HG03432 (cell line): Measurements from ENCODE around the gene SYNRG.
"Not testable (repeated sequence)": the region's sequence is repeated elsewhere in the genome, so short reads cannot be mapped to it uniquely, and the experiment has no call there.

ENCODE experiments used
- ATAC-seq: cut with Tn5 transposase; IDR thresholded peaks from one replicate; pipeline ENCODE4 v1.9.1; 2021; ENCODE audit warnings: mild to moderate bottlenecking, moderate library complexity; ENCODE audit not compliant: unreplicated experiment

SYNRG gene

GRCh38 chr17:37609170-37610040, at the start of gene SYNRG:
TSS of gene SYNRG (minus strand) at chr17:37609418. CDS start at chr17:37609355, 63 bp downstream.
- peak; percentile 85 for ATAC-seq

- no peak for ATAC-seq
Observed at GRCh38 chr17:37657202-37657601, 48.0 kb upstream of the SYNRG start.

GRCh38 chr17:37651849-37652248, 42.6 kb upstream of the SYNRG start:
- ATAC-seq = no peak

GRCh38 chr17:37650419-37651003, 41.3 kb upstream of the SYNRG start:
- ATAC-seq = no peak

GRCh38 chr17:37648555-37648954, 39.3 kb upstream of the SYNRG start:
- ATAC-seq = no peak

GRCh38 chr17:37647856-37648255, 38.6 kb upstream of the SYNRG start:
- ATAC-seq = no peak

GRCh38 chr17:37643869-37644268, 34.7 kb upstream of the SYNRG start:
- no peak for ATAC-seq

- peak; percentile 84 for ATAC-seq
Observed at GRCh38 chr17:37643118-37643766, 34.0 kb upstream of the SYNRG start, which contains the start of gene DDX52. TSS of gene DDX52 (minus strand) at chr17:37643446. CDS start at chr17:37643420, 26 bp downstream.

- ATAC-seq = no peak
Observed at GRCh38 chr17:37642681-37643080, 33.5 kb upstream of the SYNRG start.

- ATAC-seq = no peak
Observed at GRCh38 chr17:37640015-37640414, 30.8 kb upstream of the SYNRG start.

GRCh38 chr17:37637956-37638355, 28.7 kb upstream of the SYNRG start:
- ATAC-seq = no peak

GRCh38 chr17:37616430-37616829, 7.2 kb upstream of the SYNRG start:
- not testable (repeated sequence) for ATAC-seq

GRCh38 chr17:37614823-37615222, 5.6 kb upstream of the SYNRG start:
- no peak for ATAC-seq

GRCh38 chr17:37614391-37614790, 5.2 kb upstream of the SYNRG start:
- ATAC-seq = no peak

- no peak for ATAC-seq
Observed at GRCh38 chr17:37610971-37611370, 1.8 kb upstream of the SYNRG start.

- ATAC-seq = not testable (repeated sequence)
Observed at GRCh38 chr17:37610041-37610420, 813 bp upstream of the SYNRG start.

- peak; percentile 24 for ATAC-seq
Observed at GRCh38 chr17:37608351-37609169, 658 bp downstream of the SYNRG start.

- no peak for ATAC-seq
Observed at GRCh38 chr17:37607637-37608331, 1.4 kb downstream of the SYNRG start.

GRCh38 chr17:37605813-37606505, 3.3 kb downstream of the SYNRG start:
- ATAC-seq = no peak

- no peak for ATAC-seq
Observed at GRCh38 chr17:37605081-37605480, 4.1 kb downstream of the SYNRG start.
